Breast epithelium (tissue), 4 donors: Measurements from ENCODE around the gene RPS26. TPM values are rescaled to one million over a fixed set of nuclear protein-coding genes. Genes with fewer than 3 reads are reported as not detected.

Source experiments
- DNase-seq, 2 donors: peaks; one replicate each; pipeline ENCODE4 v3.0.0-alpha.2; 2019; ENCODE audit warnings: low spot score in 2 of 2
- H3K27ac ChIP-seq, 2 donors: fragments of 200-600 bp; sonication (generic) in 1 of 2; one replicate each; pipeline ENCODE4 v1.5.1; 2016 to 2019; ENCODE audit warnings: mild to moderate bottlenecking in 1 of 2
- H3K27me3 ChIP-seq, 2 donors: fragments of 200-600 bp; sonication (generic) in 1 of 2; one replicate each; pipeline versions ENCODE4 v1.5.1 to v1.6.0; 2017 to 2019; ENCODE audit warnings: control low read depth in 1 of 2, mild to moderate bottlenecking in 1 of 2
- H3K36me3 ChIP-seq: fragments of 200-600 bp; one replicate; pipeline ENCODE4 v1.5.1; 2019
- H3K4me1 ChIP-seq, 2 donors: fragments of 200-600 bp; sonication (generic); one replicate each; pipeline ENCODE4 v1.5.1; 2016 to 2019; ENCODE audit warnings: control low read depth in 1 of 2
- H3K4me3 ChIP-seq, 3 donors: fragments of 200-600 bp; sonication (generic); 1 replicate in 2 of 3; 2 replicates in 1 of 3; pipeline ENCODE4 v1.5.1; 2016 to 2019; ENCODE audit warnings: mild to moderate bottlenecking in 3 of 3, moderate library complexity in 2 of 3
- H3K9me3 ChIP-seq, 2 donors: fragments of 200-600 bp; sonication (generic) in 1 of 2; one replicate each; pipeline ENCODE4 v1.5.1; 2016 to 2019; ENCODE audit warnings: control low read depth in 1 of 2
- CTCF ChIP-seq, 3 donors: fragments of 450-650 bp; IDR thresholded peaks; one replicate each; pipeline ENCODE4 v1.5.1; 2016 to 2017; ENCODE audit warnings: antibody characterized with exemption in 3 of 3, mild to moderate bottlenecking in 3 of 3, moderate library complexity in 3 of 3
- POLR2A ChIP-seq: fragments of 450-650 bp; IDR thresholded peaks from one replicate; pipeline ENCODE4 v1.6.1; 2016; ENCODE audit warnings: antibody characterized with exemption, mild to moderate bottlenecking, moderate library complexity
- POLR2AphosphoS5 ChIP-seq, 3 donors: sonication (generic); formaldehyde crosslinking; IDR thresholded peaks; one replicate each; pipeline ENCODE4 v1.6.1; 2017; ENCODE audit warnings: antibody characterized with exemption in 3 of 3
- intact Hi-C: fragments of 100-400 bp; cut with DNase I; formaldehyde crosslinking; loops from one replicate; pipeline ENCODE4 v1.15.1; 2023; ENCODE audit warnings: low total_unique reads
- total RNA-seq, 3 donors: library from RNA; depleted of rRNA; stranded (reverse); fragments of >200 nt; gene quantifications; one replicate each; pipeline ENCODE4 v1.1.0, GENCODE V29; 2016

RPS26 gene
- total RNA-seq, 3 donors from 2014 or later = 557 to 1,840 (median 572) TPM

GRCh38 chr12:56079723-56080555, 38.2 kb downstream of the RPS26 start, which contains the start of gene ERBB3:
Gene ERBB3, plus strand, starts transcription at chr12:56080165. Its CDS starts 136 bp downstream, at chr12:56080301.
- peak within 1 kb of the TSS; percentile 88 to 91 for H3K27ac ChIP-seq
- no peaks in the 10 kb centered on the region for H3K4me1 ChIP-seq
- peak; percentile 31 for TF ChIP-seq POLR2A
- peak in 2 of 3 donors; percentile 11 to 17 for TF ChIP-seq CTCF (IDR thresholded peaks at IDR 0.05)
- peak in 1 of 3 donors; percentile 43 for TF ChIP-seq POLR2AphosphoS5 (IDR thresholded peaks at IDR 0.05)
- no peaks in the 10 kb centered on the region for H3K36me3 ChIP-seq
- no peaks in the 10 kb centered on the region for H3K27me3 ChIP-seq
- DNase-seq = peak; percentile 69 to 87
- intact Hi-C loops = no loop called here
- no peaks in the 10 kb centered on the region for H3K9me3 ChIP-seq
- H3K4me3 ChIP-seq = peak within 1 kb of the TSS; percentile 48 to 82 (median 70)

GRCh38 chr12:56080556-56081138, 38.9 kb downstream of the RPS26 start:
- no peak for TF ChIP-seq POLR2A
- no peak for TF ChIP-seq CTCF (IDR thresholded peaks at IDR 0.05)
- no peak for TF ChIP-seq POLR2AphosphoS5 (IDR thresholded peaks at IDR 0.05)
- Histone ChIP-seq H3K27ac (peak overlapping the region; percentile 88 to 91), H3K9me3 (no peaks in the 10 kb centered on the region), H3K4me1 (no peaks in the 10 kb centered on the region), H3K36me3 (no peaks in the 10 kb centered on the region), H3K4me3 (peak overlapping the region; percentile 48 to 82 (median 70)), H3K27me3 (no peaks in the 10 kb centered on the region)
- peak in 1 of 2 donors; percentile 69 for DNase-seq
- intact Hi-C loops = no loop called here

GRCh38 chr12:56081393-56082347, 40.0 kb downstream of the RPS26 start:
- intact Hi-C loops = no loop called here
- no peaks in the 10 kb centered on the region for H3K36me3 ChIP-seq
- peak overlapping the region in 2 of 3 donors; percentile 70 to 82 for H3K4me3 ChIP-seq
- no peaks in the 10 kb centered on the region for H3K27me3 ChIP-seq
- H3K9me3 ChIP-seq = no peaks in the 10 kb centered on the region
- peak overlapping the region; percentile 88 to 91 for H3K27ac ChIP-seq
- TF ChIP-seq POLR2AphosphoS5 (IDR thresholded peaks at IDR 0.05) (no peak), POLR2A (no peak), CTCF (IDR thresholded peaks at IDR 0.05) (no peak)
- peaks cover 0 to 4% of the 10 kb centered on the region in 2 donors for H3K4me1 ChIP-seq
- no peak for DNase-seq

GRCh38 chr12:56082382-56082781, 40.7 kb downstream of the RPS26 start:
- peaks cover 0 to 9% of the 10 kb centered on the region in 2 donors for H3K4me1 ChIP-seq
- peak overlapping the region in 2 of 3 donors; percentile 70 to 82 for H3K4me3 ChIP-seq
- H3K36me3 ChIP-seq = no peaks in the 10 kb centered on the region
- no peaks in the 10 kb centered on the region for H3K9me3 ChIP-seq
- H3K27ac ChIP-seq = peak overlapping the region; percentile 88 to 91
- DNase-seq = no peak
- H3K27me3 ChIP-seq = no peaks in the 10 kb centered on the region
- no peak for TF ChIP-seq CTCF (IDR thresholded peaks at IDR 0.05)
- no peak for TF ChIP-seq POLR2AphosphoS5 (IDR thresholded peaks at IDR 0.05)
- TF ChIP-seq POLR2A = no peak
- intact Hi-C loops = no loop called here
